ENCODE results near the gene EPB41L4A.

- TF ChIP-seq EZH2phosphoT487 (IDR thresholded peaks at IDR 0.05; ENCODE audit: low read depth, severe bottlenecking, unreplicated experiment) (no peak), CTCF (IDR thresholded peaks at IDR 0.05; ENCODE audit: poor library complexity) (no peak), EZH2 (IDR thresholded peaks at IDR 0.05; ENCODE audit: borderline replicate concordance) (no peak)
Measured at GRCh38 chr5:112436144-112436543, 17.1 kb upstream of the EPB41L4A start.
